DND-41 (cell line): ENCODE data around the gene GLS.
"Not testable (repeated sequence)": the region's sequence is repeated elsewhere in the genome, so short reads cannot be mapped to it uniquely, and the experiment has no call there.

Experiments
- ATAC-seq: fragments of 200-7000 bp; cut with Tn5 transposase; 3 replicates; pipeline ENCODE4 v1.9.1; 2021; ENCODE audit warnings: low read depth; ENCODE audit not compliant: insufficient read depth
- DNase-seq: peaks from one replicate; pipeline ENCODE4 v3.0.0-alpha.2; 2020
- H2AFZ ChIP-seq: 2 replicates; pipeline ENCODE4 v1.6.0; 2012; ENCODE audit warnings: low read depth, low read length
- H3K27ac ChIP-seq: 2 replicates; pipeline ENCODE4 v1.5.1; 2012; ENCODE audit warnings: low read length, inconsistent platforms
- H3K27me3 ChIP-seq: fragments of 200-600 bp; sonication (generic); 2 replicates; pipeline ENCODE4 v1.6.0; 2012; ENCODE audit warnings: low read length, mild to moderate bottlenecking, inconsistent platforms; ENCODE audit not compliant: insufficient read depth, poor library complexity
- H3K36me3 ChIP-seq: 2 replicates; pipeline ENCODE4 v1.5.1; 2012; ENCODE audit warnings: low read length, inconsistent platforms; ENCODE audit not compliant: insufficient read depth
- H3K4me1 ChIP-seq: 2 replicates; pipeline ENCODE4 v1.5.1; 2012; ENCODE audit warnings: mild to moderate bottlenecking, low read length; ENCODE audit not compliant: insufficient read depth
- H3K4me2 ChIP-seq: 2 replicates; pipeline ENCODE4 v1.6.0; 2012; ENCODE audit warnings: mild to moderate bottlenecking, moderate library complexity, low read length, inconsistent platforms; ENCODE audit not compliant: insufficient read depth
- H3K4me3 ChIP-seq, 2 experiments: fragments of 200-600 bp in 1 of 2; shearing (Covaris generic) in 1 of 2; 2 replicates each; pipeline ENCODE4 v1.5.1; 2012 to 2016; ENCODE audit warnings: inconsistent platforms in 2 of 2, low read length in 2 of 2, mild to moderate bottlenecking in 2 of 2, low read depth in 1 of 2, moderate library complexity in 1 of 2
- H3K79me2 ChIP-seq: 2 replicates; pipeline ENCODE4 v1.6.0; 2012; ENCODE audit warnings: low read length, inconsistent platforms; ENCODE audit not compliant: insufficient read depth
- H3K9ac ChIP-seq: 2 replicates; pipeline ENCODE4 v1.6.0; 2012; ENCODE audit warnings: low read depth, mild to moderate bottlenecking, inconsistent platforms, low read length, moderate library complexity
- H3K9me3 ChIP-seq: 2 replicates; pipeline ENCODE4 v1.5.1; 2012; ENCODE audit warnings: low read length, moderate library complexity, mild to moderate bottlenecking, inconsistent platforms; ENCODE audit not compliant: insufficient read depth, severe bottlenecking
- H4K20me1 ChIP-seq: 2 replicates; pipeline ENCODE4 v1.6.0; 2012; ENCODE audit warnings: low read length; ENCODE audit not compliant: insufficient read depth
- CTCF ChIP-seq: IDR thresholded peaks from 2 replicates; pipeline ENCODE4 v1.5.1; 2012; ENCODE audit warnings: borderline replicate concordance, low read length, moderate library complexity, mild to moderate bottlenecking; ENCODE audit not compliant: poor library complexity, severe bottlenecking; ENCODE audit errors: extremely low read depth
- EZH2 ChIP-seq: IDR thresholded peaks from 3 replicates; pipeline ENCODE4 v1.6.1; 2012; ENCODE audit warnings: borderline replicate concordance, low read depth, mild to moderate bottlenecking, moderate library complexity, low read length, inconsistent platforms; ENCODE audit not compliant: severe bottlenecking

Gene GLS

GRCh38 chr2:190869721-190870120, 10.9 kb upstream of the GLS start:
- H3K4me3 ChIP-seq: no peak overlapping the region
- ATAC-seq (no peak), DNase-seq (no peak)
- no peak overlapping the region for H3K4me2 ChIP-seq
- H3K9me3 ChIP-seq: no peaks in the 10 kb centered on the region
- no peaks in the 10 kb centered on the region for H3K27me3 ChIP-seq
- no peaks in the 10 kb centered on the region for H3K79me2 ChIP-seq
- H2AFZ ChIP-seq: no peak overlapping the region
- TF ChIP-seq EZH2: no peak
- TF ChIP-seq CTCF: no peak
- H4K20me1 ChIP-seq: no peaks in the 10 kb centered on the region
- H3K4me1 ChIP-seq: no peaks in the 10 kb centered on the region
- no peaks in the 10 kb centered on the region for H3K36me3 ChIP-seq
- no peak overlapping the region for H3K27ac ChIP-seq
- H3K9ac ChIP-seq: no peak overlapping the region

- not testable (repeated sequence) for H3K36me3 ChIP-seq, H3K9ac ChIP-seq, H3K27me3 ChIP-seq, H3K9me3 ChIP-seq, H3K4me2 ChIP-seq, H3K4me3 ChIP-seq, H3K27ac ChIP-seq, DNase-seq, H3K79me2 ChIP-seq, ATAC-seq, H4K20me1 ChIP-seq, H2AFZ ChIP-seq
- H3K4me1 ChIP-seq: peaks cover 16% of the 10 kb centered on the region
These were observed 7.2 kb upstream of the GLS start for GRCh38 chr2:190873451-190873850.

- ATAC-seq: peak; percentile 55
- H4K20me1 ChIP-seq: peaks cover 2% of the 10 kb centered on the region
- H3K4me2 ChIP-seq: peak overlapping the region; percentile 22; the same call in 1 of the 2 replicates
- H3K79me2 ChIP-seq: peaks cover 6% of the 10 kb centered on the region
- no peak overlapping the region for H3K9ac ChIP-seq
- H3K4me1 ChIP-seq: peaks cover 25% of the 10 kb centered on the region
- H3K36me3 ChIP-seq: peaks cover 2% of the 10 kb centered on the region; the same call in 1 of the 2 replicates
- no peak for TF ChIP-seq EZH2
- TF ChIP-seq CTCF: peak; percentile 40
- peak; percentile 57 for DNase-seq
- no peaks in the 10 kb centered on the region for H3K9me3 ChIP-seq
- H3K27me3 ChIP-seq: no peaks in the 10 kb centered on the region
- H3K4me3 ChIP-seq: no peak overlapping the region
- no peak overlapping the region for H3K27ac ChIP-seq
- no peak overlapping the region for H2AFZ ChIP-seq
These were observed 4.7 kb upstream of the GLS start for GRCh38 chr2:190875891-190876290.

GRCh38 chr2:190876631-190877030, 4.0 kb upstream of the GLS start:
- TF ChIP-seq CTCF: no peak
- TF ChIP-seq EZH2: no peak
- H3K27me3 ChIP-seq: no peaks in the 10 kb centered on the region
- no peak overlapping the region for H2AFZ ChIP-seq
- H3K9ac ChIP-seq: no peak overlapping the region
- peaks cover 4% of the 10 kb centered on the region for H4K20me1 ChIP-seq
- no peak overlapping the region for H3K4me3 ChIP-seq
- peaks cover 13% of the 10 kb centered on the region for H3K79me2 ChIP-seq
- H3K27ac ChIP-seq: no peak overlapping the region
- H3K36me3 ChIP-seq: peaks cover 6% of the 10 kb centered on the region; the same call in 1 of the 2 replicates
- H3K4me1 ChIP-seq: peaks cover 25% of the 10 kb centered on the region
- ATAC-seq: no peak
- H3K9me3 ChIP-seq: no peaks in the 10 kb centered on the region
- no peak overlapping the region for H3K4me2 ChIP-seq
- DNase-seq: no peak
